HG03196 (cell line): ENCODE results near the gene CAMTA1.

Experiments
- ATAC-seq: cut with Tn5 transposase; IDR thresholded peaks from one replicate; pipeline ENCODE4 v1.9.1; 2021; ENCODE audit not compliant: unreplicated experiment

CAMTA1 gene

GRCh38 chr1:7293702-7294629 is 508.7 kb downstream of the CAMTA1 start:
- no peak for ATAC-seq

GRCh38 chr1:7294636-7295035 is 509.4 kb downstream of the CAMTA1 start:
- ATAC-seq = no peak

- no peak for ATAC-seq
Measured at GRCh38 chr1:7295946-7296345, 510.7 kb downstream of the CAMTA1 start.

- no peak for ATAC-seq
Measured at GRCh38 chr1:7296968-7297367, 511.7 kb downstream of the CAMTA1 start.

- no peak for ATAC-seq
Measured at GRCh38 chr1:7298145-7298544, 512.9 kb downstream of the CAMTA1 start.

- no peak for ATAC-seq
Measured at GRCh38 chr1:7298749-7299151, 513.5 kb downstream of the CAMTA1 start.

- ATAC-seq = no peak
Measured at GRCh38 chr1:7299329-7299799, 514.1 kb downstream of the CAMTA1 start.

GRCh38 chr1:7299994-7300393 is 514.7 kb downstream of the CAMTA1 start:
- ATAC-seq = no peak

- no peak for ATAC-seq
Measured at GRCh38 chr1:7300893-7301663, 515.8 kb downstream of the CAMTA1 start.

GRCh38 chr1:7301664-7301981 is 516.4 kb downstream of the CAMTA1 start:
- ATAC-seq = no peak

GRCh38 chr1:7302126-7302525 is 516.9 kb downstream of the CAMTA1 start:
- ATAC-seq = no peak

- no peak for ATAC-seq
Measured at GRCh38 chr1:7302873-7303272, 517.6 kb downstream of the CAMTA1 start.

GRCh38 chr1:7303554-7304317 is 518.5 kb downstream of the CAMTA1 start:
- ATAC-seq = no peak

- ATAC-seq = no peak
Measured at GRCh38 chr1:7313081-7313546, 527.9 kb downstream of the CAMTA1 start.

- no peak for ATAC-seq
Measured at GRCh38 chr1:7313826-7314225, 528.6 kb downstream of the CAMTA1 start.

GRCh38 chr1:7315316-7315715 is 530.1 kb downstream of the CAMTA1 start:
- no peak for ATAC-seq

GRCh38 chr1:7315946-7316345 is 530.7 kb downstream of the CAMTA1 start:
- ATAC-seq = no peak

- no peak for ATAC-seq
Measured at GRCh38 chr1:7317888-7318287, 532.6 kb downstream of the CAMTA1 start.

- no peak for ATAC-seq
Measured at GRCh38 chr1:7319196-7319595, 533.9 kb downstream of the CAMTA1 start.

GRCh38 chr1:7320661-7321060 is 535.4 kb downstream of the CAMTA1 start:
- no peak for ATAC-seq

- no peak for ATAC-seq
Measured at GRCh38 chr1:7322283-7322785, 537.1 kb downstream of the CAMTA1 start.
